ENCODE measurements around the gene GPR63. TPM values are rescaled to one million over a fixed set of nuclear protein-coding genes. Genes with fewer than 3 reads are reported as not detected.
A peak's percentile ranks its signal among the peaks of the same experiment; 100 is the strongest.

Gene GPR63
- total and polyA plus RNA-seq, 4 donors: 0.14 to 2.0 (median 0.37) TPM

- DNase-seq (peak in 2 of 3 donors; percentile 50 to 53), ATAC-seq (ENCODE audit: insufficient read depth, low FRiP score) (no peak)
- no peak overlapping the region for H3K27ac ChIP-seq (ENCODE audit: low read depth in 1 of 2, low read length in 1 of 2)
Measured at GRCh38 chr6:96878143-96878542, 40.9 kb upstream of the GPR63 start.

GRCh38 chr6:96876886-96877545 is 39.7 kb upstream of the GPR63 start:
- Histone ChIP-seq H3K4me3 (no peak overlapping the region), H3K27me3 (ENCODE audit: control insufficient read depth in 3 of 3, insufficient read depth in 3 of 3, low read length in 2 of 3) (no peaks in the 10 kb centered on the region), H3K4me1 (ENCODE audit: control insufficient read depth in 5 of 5, insufficient read depth in 5 of 5, low read length in 5 of 5) (peaks cover 0 to 17% (median 0%) of the 10 kb centered on the region in 5 donors), H3K9ac (ENCODE audit: insufficient read depth in 1 of 2, low read length in 2 of 2) (no peak overlapping the region), H3K36me3 (ENCODE audit: control insufficient read depth in 4 of 4, insufficient read depth in 4 of 4, low read length in 4 of 4) (no peaks in the 10 kb centered on the region), H3K9me3 (ENCODE audit: control insufficient read depth in 4 of 4, insufficient read depth in 3 of 4, low read length in 3 of 4) (no peaks in the 10 kb centered on the region), H3K27ac (ENCODE audit: low read depth in 1 of 2, low read length in 1 of 2) (no peak overlapping the region)
- TF ChIP-seq CTCF (IDR thresholded peaks at IDR 0.05; ENCODE audit: control extremely low read depth, extremely low read depth): no peak
- no peak for DNase-seq
- no peak for ATAC-seq (ENCODE audit: insufficient read depth, low FRiP score)
- WGBS, 2 donors: 87 to 93% methylated on average over 9 of the region's 9 CpGs

More at GRCh38 chr6:96878143-96878542, 40.9 kb upstream of the GPR63 start:
- no peak for TF ChIP-seq CTCF (IDR thresholded peaks at IDR 0.05; ENCODE audit: control extremely low read depth, extremely low read depth)
- Histone ChIP-seq H3K36me3 (ENCODE audit: control insufficient read depth in 4 of 4, insufficient read depth in 4 of 4, low read length in 4 of 4) (no peaks in the 10 kb centered on the region), H3K9ac (ENCODE audit: insufficient read depth in 1 of 2, low read length in 2 of 2) (no peak overlapping the region), H3K9me3 (ENCODE audit: control insufficient read depth in 4 of 4, insufficient read depth in 3 of 4, low read length in 3 of 4) (no peaks in the 10 kb centered on the region), H3K4me1 (ENCODE audit: control insufficient read depth in 5 of 5, insufficient read depth in 5 of 5, low read length in 5 of 5) (peaks cover 0 to 21% (median 0%) of the 10 kb centered on the region in 5 donors), H3K27me3 (ENCODE audit: control insufficient read depth in 3 of 3, insufficient read depth in 3 of 3, low read length in 2 of 3) (no peaks in the 10 kb centered on the region), H3K4me3 (no peak overlapping the region)

GRCh38 chr6:96872976-96873375 is 35.7 kb upstream of the GPR63 start:
- no peak for DNase-seq
- H3K4me3 ChIP-seq: no peak overlapping the region
- H3K36me3 ChIP-seq (ENCODE audit: control insufficient read depth in 4 of 4, insufficient read depth in 4 of 4, low read length in 4 of 4): no peaks in the 10 kb centered on the region
- no peaks in the 10 kb centered on the region for H3K27me3 ChIP-seq (ENCODE audit: control insufficient read depth in 3 of 3, insufficient read depth in 3 of 3, low read length in 2 of 3)
- 78 to 89% methylated on average over 1 of the region's 1 CpG for WGBS, 2 donors
- H3K4me1 ChIP-seq (ENCODE audit: control insufficient read depth in 5 of 5, insufficient read depth in 5 of 5, low read length in 5 of 5): peaks cover 0 to 12% (median 0%) of the 10 kb centered on the region in 5 donors
- no peak overlapping the region for H3K27ac ChIP-seq (ENCODE audit: low read depth in 1 of 2, low read length in 1 of 2)
- TF ChIP-seq CTCF (IDR thresholded peaks at IDR 0.05; ENCODE audit: control extremely low read depth, extremely low read depth): no peak
- no peak overlapping the region for H3K9ac ChIP-seq (ENCODE audit: insufficient read depth in 1 of 2, low read length in 2 of 2)
- no peaks in the 10 kb centered on the region for H3K9me3 ChIP-seq (ENCODE audit: control insufficient read depth in 4 of 4, insufficient read depth in 3 of 4, low read length in 3 of 4)
- no peak for ATAC-seq (ENCODE audit: insufficient read depth, low FRiP score)

GRCh38 chr6:96865055-96865405 is 27.8 kb upstream of the GPR63 start:
- TF ChIP-seq CTCF (IDR thresholded peaks at IDR 0.05; ENCODE audit: control extremely low read depth, extremely low read depth): no peak
- no peaks in the 10 kb centered on the region for H3K36me3 ChIP-seq (ENCODE audit: control insufficient read depth in 4 of 4, insufficient read depth in 4 of 4, low read length in 4 of 4)
- H3K27me3 ChIP-seq (ENCODE audit: control insufficient read depth in 3 of 3, insufficient read depth in 3 of 3, low read length in 2 of 3): no peaks in the 10 kb centered on the region

More at GRCh38 chr6:96865055-96865405, 27.8 kb upstream of the GPR63 start:
- H3K9ac ChIP-seq (ENCODE audit: insufficient read depth in 1 of 2, low read length in 2 of 2): no peak overlapping the region
- DNase-seq: no peak
- H3K4me1 ChIP-seq (ENCODE audit: control insufficient read depth in 5 of 5, insufficient read depth in 5 of 5, low read length in 5 of 5): peaks cover 0 to 6% (median 0%) of the 10 kb centered on the region in 5 donors
- peaks cover 0 to 2% (median 0%) of the 10 kb centered on the region in 4 donors for H3K9me3 ChIP-seq (ENCODE audit: control insufficient read depth in 4 of 4, insufficient read depth in 3 of 4, low read length in 3 of 4)
- H3K4me3 ChIP-seq: no peak overlapping the region
- 87 to 92% methylated on average over 3 of the region's 3 CpGs for WGBS, 2 donors
- no peak overlapping the region for H3K27ac ChIP-seq (ENCODE audit: low read depth in 1 of 2, low read length in 1 of 2)
- ATAC-seq (ENCODE audit: insufficient read depth, low FRiP score): no peak

All from lung (tissue), 12 donors.